Ovary (tissue), 9 donors: ENCODE measurements around the gene ST6GALNAC4. TPM values are rescaled to one million over a fixed set of nuclear protein-coding genes. Genes with fewer than 3 reads are reported as not detected.
A peak's percentile ranks its signal among the peaks of the same experiment; 100 is the strongest.

Experiments used
- DNase-seq, 5 donors: peaks; one replicate each; pipeline ENCODE4 v3.0.0-alpha.2; 2019 to 2020
- H3K27ac ChIP-seq, 2 donors: fragments of 200-600 bp; one replicate each; pipeline versions ENCODE4 v1.5.1 to v1.8.0; 2019 to 2022
- H3K27me3 ChIP-seq: fragments of 200-600 bp; one replicate; pipeline ENCODE4 v1.8.0; 2022
- H3K36me3 ChIP-seq: fragments of 200-600 bp; sonication (generic); one replicate; pipeline ENCODE4 v1.5.1; 2019
- H3K4me1 ChIP-seq: one replicate; pipeline ENCODE4 v1.8.1; 2013; ENCODE audit warnings: mild to moderate bottlenecking, moderate library complexity; ENCODE audit not compliant: insufficient read depth
- H3K4me3 ChIP-seq: fragments of 200-600 bp; sonication (generic); one replicate; pipeline ENCODE4 v1.5.1; 2017
- H3K9me3 ChIP-seq, 2 donors: fragments of 200-600 bp in 1 of 2; sonication (generic) in 1 of 2; one replicate each; pipeline versions ENCODE4 v1.5.1 to v1.8.1; 2013 to 2019; ENCODE audit warnings: mild to moderate bottlenecking in 1 of 2, moderate library complexity in 1 of 2
- CTCF ChIP-seq, 3 donors: fragments of 450-650 bp in 2 of 3; fragments of 200-600 bp in 1 of 3; IDR thresholded peaks; one replicate each; pipeline versions ENCODE4 v1.5.1 to v1.8.0; 2016 to 2022; ENCODE audit warnings: antibody characterized with exemption in 3 of 3, mild to moderate bottlenecking in 1 of 3
- EP300 ChIP-seq: sonication (generic); formaldehyde crosslinking; IDR thresholded peaks from one replicate; pipeline ENCODE4 v1.6.1; 2017; ENCODE audit warnings: antibody characterized with exemption
- POLR2A ChIP-seq: fragments of 450-650 bp; IDR thresholded peaks from one replicate; pipeline ENCODE4 v1.6.1; 2017; ENCODE audit warnings: antibody characterized with exemption, mild to moderate bottlenecking, moderate library complexity
- WGBS, 3 donors: extraction: QIAGEN DNeasy Blood & Tissue Kit in 1 of 3; methylation state at CpG; one replicate each; pipeline versions ENCODE4 v1.1.5 to v1.1.7; 2013 to 2017; 5-methylcytosine and 5-hydroxymethylcytosine counted together
- intact Hi-C, 4 donors: fragments of 100-400 bp; cut with DNase I; formaldehyde crosslinking; loops; one replicate each; pipeline versions ENCODE4 v1.11.0 to v1.15.1; 2022 to 2023
- polyA plus RNA-seq, 2 donors: library from polyadenylated mRNA; stranded (reverse); fragments of 200-250 nt in 1 of 2; fragments of 350-450 nt in 1 of 2; fragmentation: Illumina TruSeq in 1 of 2; extraction: RNeasy Lipid Tissue Mini Kit (QIAGEN cat#74804) in 1 of 2; gene quantifications; one replicate each; pipeline ENCODE4 v1.2.3, GENCODE V29; 2013 to 2014
- total RNA-seq, 7 donors: library from RNA; depleted of rRNA in 2 of 7; stranded (reverse); fragments of >200 nt in 2 of 7; fragmentation: NEBNext Ultra II Directional in 3 of 7; extraction: Animal tissue kit (Norgen Biotek cat#: 25700) in 3 of 7; gene quantifications; one replicate each; pipeline versions ENCODE4 v1.1.0 to v1.2.4, GENCODE V29; 2016 to 2023
- donor health status: DM: no; HTN: no; CAD: no; lungs with moderate emphysema.
- donor health status: DM: no; HTN: no; CAD: no.
- donor health status: Bipolar disorder and iron deficiency.
- donor health status: DM: yes; HTN: yes; CAD: no.
- donor health status: DM: no; HTN: no; CAD: no.
- donor health status: DM: yes; HTN: yes; CAD: no.

The ST6GALNAC4 gene
- total and polyA plus RNA-seq, 9 donors: 2.2 to 58.4 (median 45.8) TPM

DNA sequence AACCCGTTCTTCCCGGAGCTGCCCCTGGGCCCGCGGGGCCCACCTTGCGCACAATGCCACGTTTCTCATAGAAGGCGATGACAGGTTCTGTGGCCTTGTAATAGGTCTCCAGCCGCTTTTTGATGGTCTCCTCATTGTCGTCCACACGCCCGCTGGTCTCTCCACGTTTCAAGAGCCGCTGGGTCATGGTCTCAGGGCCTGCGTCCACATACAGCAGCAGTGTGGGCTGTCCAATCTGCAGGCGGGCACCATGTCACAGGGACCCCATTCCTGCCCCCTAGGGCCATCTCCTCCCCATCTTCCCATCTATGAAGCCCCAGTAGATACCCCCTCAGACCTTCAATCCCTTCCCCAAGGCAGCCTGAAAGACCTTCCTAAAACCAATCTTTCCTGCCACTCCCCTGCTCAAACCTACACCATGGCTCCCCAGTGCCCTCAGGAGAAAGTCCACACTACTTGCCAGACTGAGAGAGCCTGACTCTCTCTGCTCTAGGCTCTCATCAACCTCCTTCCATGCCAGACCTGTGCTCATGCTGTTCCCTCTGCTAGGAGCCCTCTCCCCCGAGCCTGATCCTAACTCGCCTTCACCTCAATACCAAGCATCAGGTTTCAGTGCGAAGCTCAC lies 48.5 kb downstream of the ST6GALNAC4 start:
- WGBS, 3 donors: 90 to 93% (median 91%) methylated on average over 18 of the region's 18 CpGs
- Histone ChIP-seq H3K36me3 (no peaks in the 10 kb centered on the region), H3K27ac (peak overlapping the region; percentile 73 to 81), H3K9me3 (no peaks in the 10 kb centered on the region), H3K4me1 (peaks cover 18% of the 10 kb centered on the region), H3K27me3 (no peaks in the 10 kb centered on the region), H3K4me3 (no peak overlapping the region)
- DNase-seq: no peak
- TF ChIP-seq POLR2A (no peak), CTCF (IDR thresholded peaks at IDR 0.05) (no peak), EP300 (no peak)
- intact Hi-C loops: loop anchor here (2.0 to 10.0 kb wide), 7 partner anchors 41 to 134 kb away; partner anchors contain the start of genes CDK9 (in 3 of the 4) and TOR2A (in 2 of the 4)

GRCh38 chr9:127867356-127868277 lies 49.2 kb downstream of the ST6GALNAC4 start:
- 41 to 66% (median 49%) methylated on average over 30 of the region's 30 CpGs for WGBS, 3 donors
- H3K27ac ChIP-seq: peak overlapping the region; percentile 73 to 81
- H3K27me3 ChIP-seq: no peaks in the 10 kb centered on the region
- no peak for TF ChIP-seq EP300
- TF ChIP-seq CTCF (IDR thresholded peaks at IDR 0.05): no peak
- no peak for TF ChIP-seq POLR2A
- no peaks in the 10 kb centered on the region for H3K36me3 ChIP-seq
- no peak overlapping the region for H3K4me3 ChIP-seq
- intact Hi-C loops: loop anchor here (2.0 to 10.0 kb wide), 7 partner anchors 40 to 133 kb away; partner anchors contain the start of genes CDK9 (in 3 of the 4) and TOR2A (in 2 of the 4)
- no peaks in the 10 kb centered on the region for H3K9me3 ChIP-seq
- H3K4me1 ChIP-seq: peaks cover 18% of the 10 kb centered on the region
- peak; percentile 56 to 80 (median 72) for DNase-seq

GRCh38 chr9:127866535-127866934 lies 50.3 kb downstream of the ST6GALNAC4 start:
- 92 to 94% (median 93%) methylated on average over 13 of the region's 13 CpGs for WGBS, 3 donors
- intact Hi-C loops: loop anchor here (5.0 to 10.0 kb wide), 6 partner anchors 39 to 129 kb away; partner anchors contain the start of genes CDK9 (in 3 of the 4) and TOR2A (in 1 of the 4)
- no peaks in the 10 kb centered on the region for H3K36me3 ChIP-seq
- H3K27ac ChIP-seq: no peak overlapping the region
- H3K4me1 ChIP-seq: peaks cover 22% of the 10 kb centered on the region
- H3K9me3 ChIP-seq: no peaks in the 10 kb centered on the region
- no peak for TF ChIP-seq EP300
- TF ChIP-seq CTCF (IDR thresholded peaks at IDR 0.05): no peak
- no peak for TF ChIP-seq POLR2A
- no peak overlapping the region for H3K4me3 ChIP-seq
- no peaks in the 10 kb centered on the region for H3K27me3 ChIP-seq
- peak in 2 of 5 donors; percentile 26 to 33 for DNase-seq

DNA sequence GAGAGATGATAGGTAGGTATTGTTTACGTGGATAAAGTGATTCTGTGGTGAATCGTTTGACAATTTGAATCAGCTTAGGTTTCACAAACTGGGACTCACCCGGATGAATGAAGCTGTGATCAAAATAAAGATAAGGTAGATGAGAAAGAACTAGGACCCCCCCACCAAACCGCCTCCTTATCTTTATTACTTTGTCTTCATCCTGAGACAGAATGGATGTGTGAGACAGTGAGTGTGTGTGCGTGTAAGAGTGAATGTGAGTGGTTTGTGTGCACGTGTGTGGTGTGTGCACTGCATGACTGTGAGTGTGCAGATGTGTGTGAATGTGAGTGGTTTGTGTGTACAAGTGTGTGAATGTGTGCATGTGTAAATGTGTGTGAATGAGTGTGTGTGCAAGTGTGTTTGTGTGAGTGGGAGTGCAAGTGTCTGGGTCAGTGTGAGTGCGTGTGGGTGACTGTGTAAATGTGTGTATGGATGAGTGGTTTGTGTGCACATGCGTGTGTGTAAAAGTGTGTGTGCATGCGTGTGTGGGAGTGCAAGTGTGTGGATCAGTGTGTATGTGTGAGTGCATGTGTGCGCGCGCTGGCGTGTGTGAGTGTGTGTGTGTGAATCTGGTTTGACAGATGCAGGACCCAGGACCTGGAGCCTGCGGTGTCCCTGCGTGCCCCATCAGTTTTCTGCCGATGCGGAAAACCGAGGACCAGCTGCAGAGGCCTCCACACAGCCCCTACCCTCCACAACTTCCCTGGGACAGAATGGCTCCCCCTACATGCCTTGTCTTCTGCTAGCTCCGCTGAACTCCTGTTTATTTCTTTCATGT lies 51.0 kb downstream of the ST6GALNAC4 start:
- no peaks in the 10 kb centered on the region for H3K9me3 ChIP-seq
- intact Hi-C loops: loop anchor here (5.0 to 10.0 kb wide), 6 partner anchors 39 to 129 kb away; partner anchors contain the start of genes CDK9 (in 3 of the 4) and TOR2A (in 1 of the 4)
- TF ChIP-seq CTCF (IDR thresholded peaks at IDR 0.05): no peak
- no peak for TF ChIP-seq POLR2A
- TF ChIP-seq EP300: no peak
- H3K36me3 ChIP-seq: no peaks in the 10 kb centered on the region
- H3K27ac ChIP-seq: no peak overlapping the region
- 80 to 81% (median 80%) methylated on average over 19 of the region's 19 CpGs for WGBS, 3 donors
- H3K4me3 ChIP-seq: no peak overlapping the region
- DNase-seq: no peak
- H3K27me3 ChIP-seq: no peaks in the 10 kb centered on the region
- H3K4me1 ChIP-seq: peaks cover 24% of the 10 kb centered on the region
